Esophagus squamous epithelium (tissue), 5 donors: ENCODE data around the gene FBXL14. TPM values are rescaled to one million over a fixed set of nuclear protein-coding genes. Genes with fewer than 3 reads are reported as not detected.

ENCODE experiments used
- DNase-seq: peaks from one replicate; lab custom pipeline; 2025; lab: John Stamatoyannopoulos, UW
- H3K27ac ChIP-seq, 4 donors: fragments of 200-600 bp; sonication (generic); one replicate each; pipeline ENCODE4 v1.5.1; 2016 to 2019; ENCODE audit warnings: mild to moderate bottlenecking in 1 of 4
- H3K27me3 ChIP-seq, 4 donors: fragments of 200-600 bp; sonication (generic); 1 replicate in 3 of 4; 2 replicates in 1 of 4; pipeline versions ENCODE4 v1.5.1 to v1.6.0; 2017 to 2021; ENCODE audit warnings: antibody characterized with exemption in 1 of 4
- H3K36me3 ChIP-seq, 3 donors: fragments of 200-600 bp; sonication (generic); one replicate each; pipeline ENCODE4 v1.5.1; 2016 to 2019
- H3K4me1 ChIP-seq, 3 donors: fragments of 200-600 bp; sonication (generic); one replicate each; pipeline ENCODE4 v1.5.1; 2017 to 2019
- H3K4me3 ChIP-seq, 4 donors: fragments of 200-600 bp; sonication (generic); 1 replicate in 3 of 4; 2 replicates in 1 of 4; pipeline ENCODE4 v1.5.1; 2016 to 2019; ENCODE audit warnings: mild to moderate bottlenecking in 2 of 4, moderate library complexity in 1 of 4
- H3K9me3 ChIP-seq, 3 donors: fragments of 200-600 bp; sonication (generic); one replicate each; pipeline ENCODE4 v1.5.1; 2016 to 2019
- POLR2A ChIP-seq, 4 donors: fragments of 450-650 bp; IDR thresholded peaks; one replicate each; pipeline ENCODE4 v1.6.1; 2017; ENCODE audit warnings: antibody characterized with exemption in 4 of 4, mild to moderate bottlenecking in 4 of 4, moderate library complexity in 3 of 4
- WGBS, 2 donors: methylation state at CpG; one replicate each; pipeline ENCODE4 v1.1.5; 2018; 5-methylcytosine and 5-hydroxymethylcytosine counted together
- intact Hi-C: fragments of 100-400 bp; cut with DNase I; formaldehyde crosslinking; loops from one replicate; pipeline ENCODE4 v1.15.0; 2022
- total RNA-seq, 4 donors: library from RNA; depleted of rRNA; stranded (reverse); fragments of >200 nt; gene quantifications; one replicate each; pipeline ENCODE4 v1.1.0, GENCODE V29; 2016
- TF ChIP-seq, protein P1 (sequence below), 6 experiments: fragments of 450-650 bp in 4 of 6; fragments of 200-600 bp in 2 of 6; sonication (generic) in 2 of 6; IDR thresholded peaks; one replicate each; pipeline ENCODE4 v1.5.1; 2016 to 2019; ENCODE audit warnings: antibody characterized with exemption in 6 of 6, mild to moderate bottlenecking in 4 of 6, moderate library complexity in 4 of 6
- donor health status: DM: yes; HTN: yes; CAD: no.

FBXL14 gene
- total RNA-seq, 4 donors from 2014 or later = 6.5 to 14.9 (median 8.8) TPM

DNA sequence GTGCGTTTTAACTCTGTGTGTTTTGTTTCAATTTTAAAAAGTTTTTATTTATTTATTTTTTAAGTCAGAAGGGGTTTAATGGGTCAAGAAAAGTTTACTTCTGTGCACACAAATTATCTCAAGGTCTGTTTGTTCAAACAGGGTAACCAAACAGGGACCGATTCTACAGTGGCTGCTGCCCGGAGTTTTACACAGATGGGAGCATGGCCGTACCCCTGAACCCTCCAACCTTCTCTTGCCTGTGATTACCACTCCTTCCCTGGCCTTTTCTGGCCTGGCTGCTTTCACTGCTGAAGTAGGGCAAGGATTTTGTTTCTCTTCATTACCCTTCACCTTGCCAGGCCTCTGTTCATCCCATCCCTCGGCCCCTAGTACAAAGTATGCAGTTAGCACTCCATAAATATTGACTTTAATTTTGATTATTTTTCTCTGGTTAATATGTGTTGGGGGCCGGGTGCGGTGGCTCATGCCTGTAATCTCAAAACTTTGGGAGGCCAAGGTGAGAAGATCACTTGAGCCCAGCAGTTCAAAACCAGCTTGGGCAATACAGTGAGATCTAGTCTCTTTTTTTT, 15.8 kb upstream of the FBXL14 start:
- DNase-seq = no peak
- no peaks in the 10 kb centered on the region for H3K27me3 ChIP-seq
- no peak overlapping the region for H3K27ac ChIP-seq
- H3K4me3 ChIP-seq = no peak overlapping the region
- H3K36me3 ChIP-seq = no peaks in the 10 kb centered on the region
- TF ChIP-seq POLR2A (IDR thresholded peaks at IDR 0.05) = no peak
- TF ChIP-seq, protein P1, sequence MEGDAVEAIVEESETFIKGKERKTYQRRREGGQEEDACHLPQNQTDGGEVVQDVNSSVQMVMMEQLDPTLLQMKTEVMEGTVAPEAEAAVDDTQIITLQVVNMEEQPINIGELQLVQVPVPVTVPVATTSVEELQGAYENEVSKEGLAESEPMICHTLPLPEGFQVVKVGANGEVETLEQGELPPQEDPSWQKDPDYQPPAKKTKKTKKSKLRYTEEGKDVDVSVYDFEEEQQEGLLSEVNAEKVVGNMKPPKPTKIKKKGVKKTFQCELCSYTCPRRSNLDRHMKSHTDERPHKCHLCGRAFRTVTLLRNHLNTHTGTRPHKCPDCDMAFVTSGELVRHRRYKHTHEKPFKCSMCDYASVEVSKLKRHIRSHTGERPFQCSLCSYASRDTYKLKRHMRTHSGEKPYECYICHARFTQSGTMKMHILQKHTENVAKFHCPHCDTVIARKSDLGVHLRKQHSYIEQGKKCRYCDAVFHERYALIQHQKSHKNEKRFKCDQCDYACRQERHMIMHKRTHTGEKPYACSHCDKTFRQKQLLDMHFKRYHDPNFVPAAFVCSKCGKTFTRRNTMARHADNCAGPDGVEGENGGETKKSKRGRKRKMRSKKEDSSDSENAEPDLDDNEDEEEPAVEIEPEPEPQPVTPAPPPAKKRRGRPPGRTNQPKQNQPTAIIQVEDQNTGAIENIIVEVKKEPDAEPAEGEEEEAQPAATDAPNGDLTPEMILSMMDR (IDR thresholded peaks at IDR 0.05) = no peak
- H3K9me3 ChIP-seq = no peaks in the 10 kb centered on the region
- H3K4me1 ChIP-seq = peaks cover 12 to 62% (median 27%) of the 10 kb centered on the region in 3 donors
- intact Hi-C loops = no loop called here
- WGBS, 2 donors = 96 to 98% methylated on average over 7 of the region's 7 CpGs

DNA sequence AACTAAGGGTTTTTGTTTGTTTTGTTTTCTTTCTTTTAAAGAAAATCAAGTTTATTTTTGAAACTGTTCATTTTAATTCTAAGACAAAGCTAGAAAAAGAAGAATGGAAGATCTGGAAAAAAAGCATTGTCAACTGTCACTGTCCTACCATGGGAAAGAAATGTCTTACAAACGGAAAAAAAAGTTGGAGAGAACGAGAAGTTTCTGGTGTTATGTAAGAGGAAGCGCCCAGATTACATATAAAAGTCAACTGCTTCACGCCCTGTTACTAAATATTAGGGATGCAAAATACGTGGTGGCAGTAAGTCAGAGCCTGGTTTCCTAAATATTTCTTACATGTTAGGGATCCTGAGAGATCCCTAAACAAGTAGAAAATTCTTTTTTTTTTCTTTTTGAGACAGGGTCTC, 14.3 kb upstream of the FBXL14 start:
- 27 to 29% methylated on average over 5 of the region's 5 CpGs for WGBS, 2 donors
- Histone ChIP-seq H3K36me3 (no peaks in the 10 kb centered on the region), H3K4me3 (no peak overlapping the region), H3K4me1 (peaks cover 12 to 73% (median 27%) of the 10 kb centered on the region in 3 donors), H3K9me3 (no peaks in the 10 kb centered on the region), H3K27me3 (no peaks in the 10 kb centered on the region), H3K27ac (peak overlapping the region; percentile 15 to 95 (median 74))
- TF ChIP-seq, protein P1 (IDR thresholded peaks at IDR 0.05) = no peak
- no peak for TF ChIP-seq POLR2A (IDR thresholded peaks at IDR 0.05)
- intact Hi-C loops = no loop called here
- DNase-seq = no peak

DNA sequence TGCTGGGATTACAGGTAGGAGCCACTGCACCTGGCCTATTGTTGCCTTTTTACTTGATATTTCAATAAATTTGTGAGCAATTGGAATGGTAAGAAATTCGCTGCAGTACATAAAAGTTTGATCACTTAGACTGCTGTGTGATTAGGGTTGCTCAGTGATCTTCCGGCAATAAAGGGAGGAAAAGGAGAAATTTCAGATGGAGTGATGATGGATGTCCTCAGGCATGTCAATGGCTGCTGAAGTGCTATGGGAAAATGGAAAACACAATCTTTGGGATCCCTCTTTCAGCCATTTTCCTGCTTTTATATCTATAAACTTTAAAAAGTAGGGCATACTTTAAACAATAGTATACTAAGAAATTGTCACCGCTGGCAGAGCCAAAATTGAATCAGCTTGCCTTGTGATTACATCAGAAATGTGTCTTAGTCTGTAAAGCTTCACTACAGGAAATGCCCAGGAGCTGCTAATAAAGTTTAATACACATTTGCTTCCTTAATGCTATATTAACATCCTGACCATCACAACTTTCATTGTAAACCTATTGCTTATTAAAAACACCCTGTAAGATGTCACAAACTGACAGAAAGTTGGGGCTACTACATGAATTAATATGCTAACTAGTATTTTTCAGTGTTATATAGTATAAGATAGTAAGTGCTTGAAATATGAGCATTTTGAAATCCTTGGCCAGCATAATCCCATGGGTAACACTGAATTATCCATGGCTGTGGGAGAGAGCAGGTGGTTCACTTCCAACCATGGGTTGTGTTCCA, 13.7 kb upstream of the FBXL14 start:
- H3K4me1 ChIP-seq = peaks cover 12 to 78% (median 27%) of the 10 kb centered on the region in 3 donors
- peak overlapping the region; percentile 15 to 95 (median 70) for H3K27ac ChIP-seq
- intact Hi-C loops = no loop called here
- TF ChIP-seq, protein P1 (IDR thresholded peaks at IDR 0.05) = no peak
- TF ChIP-seq POLR2A (IDR thresholded peaks at IDR 0.05) = no peak
- no peak overlapping the region for H3K4me3 ChIP-seq
- 56 to 73% methylated on average over 3 of the region's 3 CpGs for whole genome bisulfite sequencing, 2 donors
- DNase-seq = no peak
- H3K27me3 ChIP-seq = no peaks in the 10 kb centered on the region
- no peaks in the 10 kb centered on the region for H3K9me3 ChIP-seq
- no peaks in the 10 kb centered on the region for H3K36me3 ChIP-seq

DNA sequence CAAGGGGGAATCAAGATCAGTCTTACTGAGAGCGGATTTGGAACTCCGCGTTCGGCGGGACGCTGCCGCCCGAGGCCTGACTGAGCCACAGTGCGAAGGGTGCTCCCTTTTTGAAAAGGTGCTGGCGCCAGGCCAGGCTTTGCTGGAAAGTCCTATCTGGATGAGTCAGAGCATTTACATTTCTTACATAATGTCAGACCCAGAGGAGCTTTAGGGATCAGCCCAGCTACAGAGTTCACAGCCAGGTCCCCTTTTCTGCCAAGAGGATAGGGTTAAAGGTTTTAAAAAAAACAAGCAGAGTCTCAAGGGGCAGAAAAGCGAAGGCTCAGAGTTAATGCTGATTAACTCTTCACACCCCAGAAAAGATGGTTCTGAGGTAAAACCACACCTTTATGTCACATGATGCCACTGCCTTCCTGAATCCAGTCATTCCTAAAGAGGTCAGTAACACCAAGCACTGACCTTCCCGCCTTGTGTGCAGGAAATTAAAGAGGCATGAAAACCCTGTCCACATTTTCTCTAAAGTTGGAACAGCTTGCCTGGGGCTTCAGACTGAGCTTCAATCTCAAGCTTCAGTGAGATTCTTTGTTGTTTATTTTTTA, 11.7 kb upstream of the FBXL14 start:
- Histone ChIP-seq H3K4me3 (peak overlapping the region; percentile 29 to 65 (median 54)), H3K27ac (peak overlapping the region; percentile 87 to 95 (median 94)), H3K27me3 (no peaks in the 10 kb centered on the region), H3K36me3 (no peaks in the 10 kb centered on the region), H3K4me1 (peaks cover 12 to 78% (median 31%) of the 10 kb centered on the region in 3 donors), H3K9me3 (no peaks in the 10 kb centered on the region)
- peak in 1 of 4 donors; percentile 49 for TF ChIP-seq POLR2A (IDR thresholded peaks at IDR 0.05)
- TF ChIP-seq, protein P1 (IDR thresholded peaks at IDR 0.05) = no peak
- intact Hi-C loops = no loop called here
- no peak for DNase-seq
- WGBS, 2 donors = 1 to 4% methylated on average over 3 to 12 of the region's 12 CpGs
